ENCODE results near the gene DLG4.
A peak's percentile ranks its signal among the peaks of the same experiment; 100 is the strongest.

Gene DLG4

DNA sequence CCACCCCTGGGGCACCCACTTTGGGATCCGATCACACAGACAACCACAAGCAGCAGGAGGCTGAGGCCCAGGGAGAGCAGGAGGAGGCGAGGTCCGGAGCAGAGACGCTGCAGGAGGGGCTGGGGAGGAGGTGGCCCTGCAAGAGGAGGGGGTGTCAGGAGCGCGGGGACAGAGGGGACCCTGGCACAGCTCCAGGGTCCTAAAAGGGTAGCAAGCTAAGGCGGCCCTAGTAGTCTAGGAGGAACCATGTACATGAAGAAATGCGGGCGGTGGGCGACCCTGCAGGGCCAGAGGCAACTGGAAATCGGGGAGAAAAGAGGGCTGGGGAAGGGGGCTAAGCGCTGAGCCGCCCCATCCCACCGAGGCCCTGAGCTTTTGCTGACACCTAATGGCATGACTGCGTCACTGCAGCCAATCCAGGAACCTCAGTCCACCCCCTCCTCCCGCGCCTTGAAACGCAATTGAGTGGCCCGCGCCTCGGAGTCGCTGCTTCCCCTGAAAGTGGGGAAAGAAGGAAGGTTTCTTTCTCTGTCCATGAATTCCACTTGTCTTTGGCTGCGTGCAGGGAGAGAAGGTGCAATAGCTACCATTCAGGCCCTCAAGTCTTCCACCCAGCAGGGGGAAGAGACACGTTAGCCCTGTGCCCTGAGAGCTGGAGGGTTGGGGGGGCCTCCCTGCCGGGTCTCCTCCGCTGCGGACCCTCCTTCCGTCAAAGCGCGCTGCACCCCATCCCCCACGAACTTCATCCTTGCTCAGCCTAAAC, 42.3 kb downstream of the DLG4 start (continued):
- TF ChIP-seq, protein P1, sequence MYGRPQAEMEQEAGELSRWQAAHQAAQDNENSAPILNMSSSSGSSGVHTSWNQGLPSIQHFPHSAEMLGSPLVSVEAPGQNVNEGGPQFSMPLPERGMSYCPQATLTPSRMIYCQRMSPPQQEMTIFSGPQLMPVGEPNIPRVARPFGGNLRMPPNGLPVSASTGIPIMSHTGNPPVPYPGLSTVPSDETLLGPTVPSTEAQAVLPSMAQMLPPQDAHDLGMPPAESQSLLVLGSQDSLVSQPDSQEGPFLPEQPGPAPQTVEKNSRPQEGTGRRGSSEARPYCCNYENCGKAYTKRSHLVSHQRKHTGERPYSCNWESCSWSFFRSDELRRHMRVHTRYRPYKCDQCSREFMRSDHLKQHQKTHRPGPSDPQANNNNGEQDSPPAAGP (tag by site-specific recombination; IDR thresholded peaks at IDR 0.05) = 0 out of 2 replicates have a peak, but pooled peaks have one; percentile 19
- TF ChIP-seq ZNF530 (tag by site-specific recombination; IDR thresholded peaks at IDR 0.05; ENCODE audit: low read depth) (no peak), ZBTB48 (tag by site-specific recombination; IDR thresholded peaks at IDR 0.05) (peak; percentile 7; the same call in 1 of the 2 replicates), ZNF354C (tag by site-specific recombination; IDR thresholded peaks at IDR 0.05; ENCODE audit: borderline replicate concordance, low read depth) (no peak), ZNF558 (tag by site-specific recombination; IDR thresholded peaks at IDR 0.05) (no peak), ZBTB20 (tag by site-specific recombination; IDR thresholded peaks at IDR 0.05) (no peak), INSM2 (tag by site-specific recombination; IDR thresholded peaks at IDR 0.05) (no peak), ZNF311 (tag by site-specific recombination; IDR thresholded peaks at IDR 0.05; ENCODE audit: borderline replicate concordance) (no peak), ZNF341 (tag by site-specific recombination; IDR thresholded peaks at IDR 0.05; ENCODE audit: low read depth) (peak; percentile 97), ZSCAN30 (tag by site-specific recombination; IDR thresholded peaks at IDR 0.05) (no peak), ZFP37 (tag by site-specific recombination; IDR thresholded peaks at IDR 0.05) (0 out of 2 replicates have a peak, but pooled peaks have one; percentile 30), ZNF549 (tag by site-specific recombination; IDR thresholded peaks at IDR 0.05) (no peak), ZNF670 (tag by site-specific recombination; IDR thresholded peaks at IDR 0.05; ENCODE audit: low read depth) (no peak), ZBTB44 (tag by site-specific recombination; IDR thresholded peaks at IDR 0.05) (no peak), ZNF266 (tag by site-specific recombination; IDR thresholded peaks at IDR 0.05; ENCODE audit: low read depth) (no peak), KLF9 (tag by site-specific recombination; IDR thresholded peaks at IDR 0.05; ENCODE audit: low read depth) (no peak), GFI1B (tag by site-specific recombination; IDR thresholded peaks at IDR 0.05) (no peak; the same call in 1 of the 2 replicates), ZNF624 (tag by site-specific recombination; IDR thresholded peaks at IDR 0.05) (no peak), ZNF239 (tag by site-specific recombination; IDR thresholded peaks at IDR 0.05) (no peak), ZNF747 (tag by site-specific recombination; IDR thresholded peaks at IDR 0.05) (no peak), KLF1 (tag by site-specific recombination; IDR thresholded peaks at IDR 0.05) (no peak), HOXA7 (CRISPR knock-in tag; IDR thresholded peaks at IDR 0.05; ENCODE audit: borderline replicate concordance) (no peak), ZNF274 (IDR thresholded peaks at IDR 0.05; ENCODE audit: low read length) (no peak), ZNF274 (tag by site-specific recombination; IDR thresholded peaks at IDR 0.05; ENCODE audit: borderline replicate concordance) (no peak), TCF7L2 (IDR thresholded peaks at IDR 0.05; ENCODE audit: borderline replicate concordance, low read depth, low read length) (no peak), FEZF1 (tag by site-specific recombination; IDR thresholded peaks at IDR 0.05) (no peak)
- TF ChIP-seq, protein P2, sequence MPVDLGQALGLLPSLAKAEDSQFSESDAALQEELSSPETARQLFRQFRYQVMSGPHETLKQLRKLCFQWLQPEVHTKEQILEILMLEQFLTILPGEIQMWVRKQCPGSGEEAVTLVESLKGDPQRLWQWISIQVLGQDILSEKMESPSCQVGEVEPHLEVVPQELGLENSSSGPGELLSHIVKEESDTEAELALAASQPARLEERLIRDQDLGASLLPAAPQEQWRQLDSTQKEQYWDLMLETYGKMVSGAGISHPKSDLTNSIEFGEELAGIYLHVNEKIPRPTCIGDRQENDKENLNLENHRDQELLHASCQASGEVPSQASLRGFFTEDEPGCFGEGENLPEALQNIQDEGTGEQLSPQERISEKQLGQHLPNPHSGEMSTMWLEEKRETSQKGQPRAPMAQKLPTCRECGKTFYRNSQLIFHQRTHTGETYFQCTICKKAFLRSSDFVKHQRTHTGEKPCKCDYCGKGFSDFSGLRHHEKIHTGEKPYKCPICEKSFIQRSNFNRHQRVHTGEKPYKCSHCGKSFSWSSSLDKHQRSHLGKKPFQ (tag by site-specific recombination; IDR thresholded peaks at IDR 0.05) = no peak
- TF ChIP-seq, protein P3, sequence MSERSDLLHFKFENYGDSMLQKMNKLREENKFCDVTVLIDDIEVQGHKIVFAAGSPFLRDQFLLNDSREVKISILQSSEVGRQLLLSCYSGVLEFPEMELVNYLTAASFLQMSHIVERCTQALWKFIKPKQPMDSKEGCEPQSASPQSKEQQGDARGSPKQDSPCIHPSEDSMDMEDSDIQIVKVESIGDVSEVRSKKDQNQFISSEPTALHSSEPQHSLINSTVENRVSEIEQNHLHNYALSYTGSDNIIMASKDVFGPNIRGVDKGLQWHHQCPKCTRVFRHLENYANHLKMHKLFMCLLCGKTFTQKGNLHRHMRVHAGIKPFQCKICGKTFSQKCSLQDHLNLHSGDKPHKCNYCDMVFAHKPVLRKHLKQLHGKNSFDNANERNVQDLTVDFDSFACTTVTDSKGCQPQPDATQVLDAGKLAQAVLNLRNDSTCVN (tag by site-specific recombination; optimal IDR thresholded peaks at IDR 0.05) = peak; percentile 48
- TF ChIP-seq, protein P4, sequence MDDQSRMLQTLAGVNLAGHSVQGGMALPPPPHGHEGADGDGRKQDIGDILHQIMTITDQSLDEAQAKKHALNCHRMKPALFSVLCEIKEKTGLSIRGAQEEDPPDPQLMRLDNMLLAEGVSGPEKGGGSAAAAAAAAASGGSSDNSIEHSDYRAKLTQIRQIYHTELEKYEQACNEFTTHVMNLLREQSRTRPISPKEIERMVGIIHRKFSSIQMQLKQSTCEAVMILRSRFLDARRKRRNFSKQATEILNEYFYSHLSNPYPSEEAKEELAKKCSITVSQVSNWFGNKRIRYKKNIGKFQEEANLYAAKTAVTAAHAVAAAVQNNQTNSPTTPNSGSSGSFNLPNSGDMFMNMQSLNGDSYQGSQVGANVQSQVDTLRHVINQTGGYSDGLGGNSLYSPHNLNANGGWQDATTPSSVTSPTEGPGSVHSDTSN (CRISPR knock-in tag; IDR thresholded peaks at IDR 0.05) = no peak
- TF ChIP-seq, protein P5, sequence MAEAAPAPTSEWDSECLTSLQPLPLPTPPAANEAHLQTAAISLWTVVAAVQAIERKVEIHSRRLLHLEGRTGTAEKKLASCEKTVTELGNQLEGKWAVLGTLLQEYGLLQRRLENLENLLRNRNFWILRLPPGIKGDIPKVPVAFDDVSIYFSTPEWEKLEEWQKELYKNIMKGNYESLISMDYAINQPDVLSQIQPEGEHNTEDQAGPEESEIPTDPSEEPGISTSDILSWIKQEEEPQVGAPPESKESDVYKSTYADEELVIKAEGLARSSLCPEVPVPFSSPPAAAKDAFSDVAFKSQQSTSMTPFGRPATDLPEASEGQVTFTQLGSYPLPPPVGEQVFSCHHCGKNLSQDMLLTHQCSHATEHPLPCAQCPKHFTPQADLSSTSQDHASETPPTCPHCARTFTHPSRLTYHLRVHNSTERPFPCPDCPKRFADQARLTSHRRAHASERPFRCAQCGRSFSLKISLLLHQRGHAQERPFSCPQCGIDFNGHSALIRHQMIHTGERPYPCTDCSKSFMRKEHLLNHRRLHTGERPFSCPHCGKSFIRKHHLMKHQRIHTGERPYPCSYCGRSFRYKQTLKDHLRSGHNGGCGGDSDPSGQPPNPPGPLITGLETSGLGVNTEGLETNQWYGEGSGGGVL (tag by site-specific recombination; IDR thresholded peaks at IDR 0.05) = peak; percentile 31

All from HEK293 (cell line).